ENCODE measurements around the gene NLE1. TPM values are rescaled to one million over a fixed set of nuclear protein-coding genes. Genes with fewer than 3 reads are reported as not detected.

NLE1 gene
- total RNA-seq, 1 donor from 2014 or later: 19.3 TPM

- Histone ChIP-seq H3K27me3 (ENCODE audit: control insufficient read depth, insufficient read depth, low read length) (no peaks in the 10 kb centered on the region), H3K36me3 (ENCODE audit: control insufficient read depth, insufficient read depth, low read length) (no peaks in the 10 kb centered on the region), H3K4me3 (ENCODE audit: low read depth, low read length) (no peak overlapping the region)
- no peak for DNase-seq (ENCODE audit: low read depth)
- TF ChIP-seq, protein P1, sequence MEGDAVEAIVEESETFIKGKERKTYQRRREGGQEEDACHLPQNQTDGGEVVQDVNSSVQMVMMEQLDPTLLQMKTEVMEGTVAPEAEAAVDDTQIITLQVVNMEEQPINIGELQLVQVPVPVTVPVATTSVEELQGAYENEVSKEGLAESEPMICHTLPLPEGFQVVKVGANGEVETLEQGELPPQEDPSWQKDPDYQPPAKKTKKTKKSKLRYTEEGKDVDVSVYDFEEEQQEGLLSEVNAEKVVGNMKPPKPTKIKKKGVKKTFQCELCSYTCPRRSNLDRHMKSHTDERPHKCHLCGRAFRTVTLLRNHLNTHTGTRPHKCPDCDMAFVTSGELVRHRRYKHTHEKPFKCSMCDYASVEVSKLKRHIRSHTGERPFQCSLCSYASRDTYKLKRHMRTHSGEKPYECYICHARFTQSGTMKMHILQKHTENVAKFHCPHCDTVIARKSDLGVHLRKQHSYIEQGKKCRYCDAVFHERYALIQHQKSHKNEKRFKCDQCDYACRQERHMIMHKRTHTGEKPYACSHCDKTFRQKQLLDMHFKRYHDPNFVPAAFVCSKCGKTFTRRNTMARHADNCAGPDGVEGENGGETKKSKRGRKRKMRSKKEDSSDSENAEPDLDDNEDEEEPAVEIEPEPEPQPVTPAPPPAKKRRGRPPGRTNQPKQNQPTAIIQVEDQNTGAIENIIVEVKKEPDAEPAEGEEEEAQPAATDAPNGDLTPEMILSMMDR (IDR thresholded peaks at IDR 0.05; ENCODE audit: insufficient read depth, low read length, poor library complexity, severe bottlenecking): no peak
Observed at GRCh38 chr17:35079547-35080423, 62.3 kb downstream of the NLE1 start.

Other genes with a start within 250 kb of the NLE1 start
- gene CCT6B, start 180.8 kb downstream of the NLE1 start, total RNA-seq: 1.7 and 2.4 TPM in 2 replicates
- gene ZNF830, start 180.8 kb downstream of the NLE1 start, total RNA-seq: 10.5 and 11.1 TPM in 2 replicates
- gene LIG3, start 161.8 kb downstream of the NLE1 start, total RNA-seq: 25.8 and 35.2 TPM in 2 replicates
- gene RFFL, start 78.6 kb downstream of the NLE1 start, total RNA-seq: 13.8 and 14.1 TPM in 2 replicates
- gene RAD51D, start 22.4 kb downstream of the NLE1 start, total RNA-seq: 13.7 and 18.4 TPM in 2 replicates
- not detected in 2 replicates for gene FNDC8, start 20.7 kb downstream of the NLE1 start, total RNA-seq
- gene UNC45B, start 5.5 kb upstream of the NLE1 start, total RNA-seq: not detected in 2 replicates
- gene SLC35G3, start 52.1 kb upstream of the NLE1 start, total RNA-seq: not detected in 2 replicates
- gene SLFN5, start 100.8 kb upstream of the NLE1 start, total RNA-seq: 114 and 129 TPM in 2 replicates
- 0.04 and 0.27 TPM in 2 replicates for gene SLFN11, start 231.3 kb upstream of the NLE1 start, total RNA-seq

All from kidney epithelial cell (primary cell).